T-helper 22 cell (primary cell): ENCODE data around the gene NCOA1.
"Not testable (repeated sequence)": the region's sequence is repeated elsewhere in the genome, so short reads cannot be mapped to it uniquely, and the experiment has no call there.

Experiments used
- DNase-seq: peaks from one replicate; pipeline ENCODE4 v3.0.0-alpha.2; 2020; ENCODE audit warnings: low read depth

Gene NCOA1

GRCh38 chr2:24508878-24509277 is 17.8 kb downstream of the NCOA1 start:
- no peak for DNase-seq

GRCh38 chr2:24509425-24509824 is 18.4 kb downstream of the NCOA1 start:
- DNase-seq = no peak

DNA sequence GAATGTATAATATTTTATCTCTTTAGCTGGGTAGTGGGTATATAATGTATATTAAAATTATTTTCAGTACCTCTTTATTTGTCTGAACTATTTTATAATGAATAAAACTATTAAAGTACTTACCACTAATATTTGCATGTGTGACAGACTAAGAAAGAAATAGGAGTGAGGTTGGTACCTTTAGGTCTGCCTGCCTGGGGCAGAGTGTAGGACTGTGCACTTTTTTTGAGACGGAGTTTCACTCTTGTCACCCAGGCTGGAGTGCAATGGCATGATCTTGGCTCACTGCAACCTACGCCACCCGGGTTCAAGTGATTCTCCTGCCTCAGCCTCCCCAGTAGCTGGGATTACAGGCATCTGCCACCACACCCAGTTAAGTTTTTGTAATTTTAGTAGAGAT is 18.8 kb downstream of the NCOA1 start:
- DNase-seq = no peak

DNA sequence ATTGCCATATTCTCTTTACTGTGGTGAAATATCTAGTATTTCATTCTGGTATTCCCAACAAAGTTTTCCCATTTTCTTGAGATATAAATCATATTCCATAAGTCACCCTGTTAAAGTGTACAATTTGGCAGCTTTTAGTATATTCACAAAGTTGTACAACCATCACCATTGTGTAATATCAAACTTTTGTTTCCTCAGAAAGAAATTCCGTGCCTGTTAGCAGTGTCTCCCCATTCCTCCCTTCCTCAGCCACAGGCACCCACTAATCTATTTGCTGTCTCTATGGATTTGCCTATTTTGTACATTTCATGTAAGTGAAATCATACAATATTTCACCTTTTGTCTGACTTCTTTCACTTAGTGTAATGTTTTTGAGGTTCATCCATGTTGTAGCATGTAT is 19.7 kb downstream of the NCOA1 start:
- DNase-seq = no peak

DNA sequence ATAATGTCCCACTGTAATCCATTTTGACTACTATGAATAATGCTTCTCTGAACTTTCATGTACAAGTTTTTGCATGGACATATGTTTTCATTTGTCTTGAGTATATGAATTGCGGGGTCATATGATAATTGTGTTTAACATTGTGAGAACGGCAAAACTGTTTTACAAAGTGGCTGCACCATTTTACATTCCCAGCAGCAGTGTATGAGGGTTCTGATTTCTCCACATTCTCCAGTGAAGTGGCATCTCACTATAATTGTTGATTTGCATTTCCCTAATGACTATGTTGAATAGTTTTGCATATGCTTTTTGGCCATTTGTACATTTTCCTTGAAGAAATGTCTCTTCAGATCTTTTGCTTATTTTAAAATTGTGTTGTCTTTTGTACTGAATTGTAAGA is 20.1 kb downstream of the NCOA1 start:
- no peak for DNase-seq

- no peak for DNase-seq
Observed at GRCh38 chr2:24511894-24512293, 20.8 kb downstream of the NCOA1 start.

DNA sequence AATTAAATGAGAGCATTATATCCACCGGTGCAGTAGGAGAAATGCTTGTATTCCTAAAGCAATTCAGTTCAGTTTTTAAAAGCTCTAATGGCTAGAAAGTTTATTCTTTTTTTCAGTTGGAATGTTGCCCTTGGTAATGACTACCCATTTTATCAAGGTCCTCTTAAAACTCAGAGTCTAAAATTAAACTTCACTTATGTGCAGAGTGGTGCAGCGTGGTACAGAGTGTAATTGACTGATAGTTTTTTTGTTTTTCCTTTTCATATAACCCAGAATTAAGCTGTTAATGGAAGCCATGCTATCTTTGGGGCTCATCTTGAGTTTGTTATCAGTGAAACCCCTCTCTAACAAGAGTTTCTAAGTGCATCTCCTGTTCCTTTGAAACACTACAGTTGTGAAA is 21.4 kb downstream of the NCOA1 start:
- no peak for DNase-seq

- no peak for DNase-seq
Observed at GRCh38 chr2:24512831-24513230, 21.8 kb downstream of the NCOA1 start.

- DNase-seq = no peak
Observed at GRCh38 chr2:24513281-24514071, 22.4 kb downstream of the NCOA1 start.

GRCh38 chr2:24514820-24515219 is 23.8 kb downstream of the NCOA1 start:
- DNase-seq = no peak

GRCh38 chr2:24515335-24515734 is 24.3 kb downstream of the NCOA1 start:
- DNase-seq = no peak

DNA sequence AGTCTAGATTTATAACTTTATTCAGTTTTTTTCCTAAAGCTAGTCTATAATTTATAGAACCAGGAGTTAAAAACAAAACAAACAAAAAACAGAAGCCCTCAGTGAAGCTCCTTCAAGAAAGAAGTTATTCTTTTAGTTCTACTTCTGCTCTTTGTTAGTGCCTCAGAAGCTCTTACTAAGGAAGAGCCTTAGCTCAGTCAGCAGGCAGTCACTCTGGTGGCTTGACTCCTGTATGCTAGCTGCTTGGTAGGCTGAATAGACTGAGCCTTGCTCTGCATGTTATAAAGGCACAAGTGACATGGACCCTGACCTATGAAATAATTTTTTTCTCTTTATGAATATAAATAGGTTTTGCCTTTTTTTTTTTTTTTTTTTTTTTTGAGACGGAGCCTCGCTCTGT is 24.8 kb downstream of the NCOA1 start:
- no peak for DNase-seq

GRCh38 chr2:24517247-24517646 is 26.2 kb downstream of the NCOA1 start:
- no peak for DNase-seq

GRCh38 chr2:24520175-24520574 is 29.1 kb downstream of the NCOA1 start:
- DNase-seq = no peak

DNA sequence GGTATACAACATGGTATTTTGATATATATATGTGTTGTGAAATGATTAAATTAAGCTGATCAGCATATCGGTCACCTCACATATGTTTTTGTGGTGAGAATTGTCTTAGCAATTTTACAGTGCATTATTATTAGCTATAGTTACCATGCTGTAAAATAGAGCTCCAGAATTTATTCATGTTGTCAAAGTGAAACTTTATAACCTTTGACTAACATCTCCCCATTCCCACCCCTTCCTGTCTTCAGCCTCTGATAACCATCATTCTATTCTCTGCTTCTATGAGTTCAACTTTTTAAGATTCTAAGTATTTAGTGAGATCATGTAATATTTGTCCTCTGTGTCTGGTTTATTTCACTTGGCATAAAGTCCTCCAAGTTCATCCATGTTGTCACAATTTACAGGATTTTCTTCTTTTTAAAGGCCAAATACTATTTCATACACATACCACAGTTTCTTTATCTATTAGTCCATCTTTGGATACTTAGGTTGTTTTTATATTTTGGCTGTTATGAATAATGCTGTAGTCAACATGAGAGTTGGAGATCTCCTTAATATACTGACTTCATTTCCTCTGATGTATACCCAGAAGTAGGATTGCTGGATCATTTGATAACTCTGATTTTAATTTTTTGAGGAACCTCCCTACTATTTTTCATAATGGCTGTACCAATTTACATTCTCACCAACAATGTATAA is 30.3 kb downstream of the NCOA1 start:
- DNase-seq = no peak

DNA sequence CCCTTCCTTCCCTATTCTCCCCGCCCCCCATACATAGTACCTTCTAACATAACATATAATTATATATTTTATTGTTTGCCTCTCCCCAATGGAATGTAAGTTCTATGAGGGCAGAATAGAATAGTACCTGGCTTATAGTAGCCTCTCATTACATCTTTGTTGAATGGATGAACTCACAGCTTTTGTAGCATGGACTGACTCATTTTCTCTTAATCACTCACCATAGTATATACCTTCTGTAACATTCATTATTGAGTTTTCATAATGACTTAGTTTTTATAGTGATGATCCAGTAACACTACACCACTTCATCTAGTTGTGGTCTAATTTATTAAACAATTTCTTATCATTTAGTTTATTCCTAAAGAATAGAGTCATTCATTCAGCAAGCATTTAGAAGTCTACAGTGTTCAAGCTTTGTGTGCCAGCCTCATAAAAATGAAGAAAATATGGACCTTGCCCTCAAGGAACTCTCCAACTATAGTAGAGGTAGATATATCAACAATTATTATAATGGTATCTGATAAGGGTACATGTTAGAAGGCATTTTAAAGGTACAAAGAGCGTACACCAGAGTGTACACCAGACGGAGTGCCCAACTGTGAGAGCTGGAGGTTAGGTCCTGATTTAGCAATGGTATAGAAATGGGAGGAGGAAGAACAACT is 31.1 kb downstream of the NCOA1 start:
- no peak for DNase-seq

- no peak for DNase-seq
Observed at GRCh38 chr2:24527536-24527935, 36.5 kb downstream of the NCOA1 start.

DNA sequence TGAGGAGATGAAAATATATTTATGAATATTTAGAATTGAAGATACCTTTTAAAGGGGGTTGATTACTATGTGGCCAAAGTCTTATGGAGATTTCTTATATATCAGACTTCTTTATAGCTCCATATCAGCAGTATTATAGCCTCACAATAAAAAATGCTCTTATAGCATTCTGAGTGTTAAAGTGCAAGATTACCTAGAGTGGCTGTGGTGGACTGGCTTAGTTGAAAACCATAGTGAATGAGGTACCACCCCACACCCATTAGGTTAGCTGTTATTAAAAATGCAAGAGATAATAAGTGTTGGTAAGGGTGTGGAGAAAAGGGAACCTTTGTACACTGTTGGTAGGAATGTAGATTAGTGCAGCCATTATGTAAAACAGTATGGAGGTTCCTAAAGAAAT is 39.7 kb downstream of the NCOA1 start:
- DNase-seq = no peak

- not testable (repeated sequence) for DNase-seq
Observed at GRCh38 chr2:24531610-24532009, 40.6 kb downstream of the NCOA1 start.

GRCh38 chr2:24532057-24532456 is 41.0 kb downstream of the NCOA1 start:
- not testable (repeated sequence) for DNase-seq

GRCh38 chr2:24533574-24533973 is 42.5 kb downstream of the NCOA1 start:
- DNase-seq = not testable (repeated sequence)

DNA sequence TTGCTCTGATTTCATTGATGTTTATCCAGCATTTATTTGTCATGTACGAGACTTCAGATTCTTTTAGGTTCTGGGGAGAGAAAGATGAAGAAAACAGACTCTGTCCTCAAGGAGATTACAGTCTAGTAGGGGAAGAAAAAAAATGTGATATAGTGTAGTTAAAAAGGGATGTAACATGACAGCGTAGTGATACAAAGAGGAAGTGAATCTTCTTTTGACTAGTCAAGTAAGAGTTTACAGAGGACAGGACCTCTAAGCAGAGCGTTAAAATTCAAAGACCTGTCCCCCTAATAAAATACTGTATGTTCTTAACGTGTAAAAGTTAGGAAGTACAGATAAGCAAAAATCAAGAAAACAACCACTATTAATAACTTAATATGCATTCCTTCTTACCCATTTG is 47.7 kb downstream of the NCOA1 start:
- no peak for DNase-seq

DNA sequence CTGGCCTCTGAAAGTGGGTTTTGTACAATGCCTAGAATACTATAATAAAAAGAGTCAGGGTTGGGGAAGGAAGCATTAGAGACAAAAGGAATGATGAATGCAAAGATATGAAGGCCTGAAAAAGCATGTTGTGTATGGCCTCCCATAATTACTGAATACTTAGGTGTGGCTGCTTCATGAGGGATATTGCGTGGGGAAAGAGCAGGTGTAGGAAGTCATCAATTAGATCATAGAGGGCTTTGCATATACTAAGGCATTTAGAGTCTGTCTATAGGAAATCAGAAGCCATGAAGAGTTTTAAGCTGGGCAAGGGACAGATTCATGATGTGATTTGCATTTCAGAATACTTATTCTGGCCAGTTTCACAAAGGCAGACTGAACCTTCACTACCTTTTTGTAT is 48.2 kb downstream of the NCOA1 start:
- no peak for DNase-seq
